Measurements from ENCODE around the gene KRT28. TPM values are rescaled to one million over a fixed set of nuclear protein-coding genes. Genes with fewer than 3 reads are reported as not detected.

The KRT28 gene
- total and polyA plus RNA-seq, 2 donors (not counting 3 experiments of a cell fraction or from before 2014, with no cell fraction given) = not detected

GRCh38 chr17:40830085-40830776 is 30.5 kb upstream of the KRT28 start:
- POLR2A ChIA-PET = no interaction called here
- Histone ChIP-seq H3K9me1 (replicated peaks; ENCODE audit: control insufficient read depth, extremely low read depth, insufficient read depth, low read length) (no peaks in the 10 kb centered on the region), H4K20me1 (replicated peaks; ENCODE audit: control insufficient read depth, extremely low read depth, insufficient read depth, low read length) (no peaks in the 10 kb centered on the region), H3K9ac (replicated peaks; ENCODE audit: extremely low read depth, insufficient read depth, low read length) (no peak overlapping the region), H3K27me3 (ENCODE audit: control insufficient read depth in 2 of 2, insufficient read depth in 2 of 2, low read length in 2 of 2) (no peaks in the 10 kb centered on the region), H2AFZ (ENCODE audit: low read depth, low read length) (no peak overlapping the region), H3K9me3 (replicated peaks; ENCODE audit: control insufficient read depth, insufficient read depth, low read length) (no peaks in the 10 kb centered on the region), H3K4me2 (ENCODE audit: insufficient read depth, low read length) (no peak overlapping the region), H3K36me3 (ENCODE audit: control insufficient read depth in 2 of 2, extremely low read depth in 1 of 2, insufficient read depth in 2 of 2, low read length in 2 of 2) (no peaks in the 10 kb centered on the region), H3K79me2 (ENCODE audit: control insufficient read depth, insufficient read depth, low read length) (no peaks in the 10 kb centered on the region), H3K4me3 (replicated peaks in 1 of 3; ENCODE audit: insufficient read depth in 1 of 3, low read depth in 1 of 3, low read length in 3 of 3) (no peak overlapping the region), H3K4me1 (ENCODE audit: control insufficient read depth, extremely low read depth, insufficient read depth, low read length) (no peaks in the 10 kb centered on the region), H3K27ac (ENCODE audit: insufficient read depth, low read depth, low read length) (no peak overlapping the region)
- intact Hi-C loops (cut with micrococcal nuclease) (no loop called here), dilution Hi-C loops (cut with MboI; ENCODE audit: extremely low pct_ligation_motif_present, low sequenced_read_pairs) (no loop called here)
- FAIRE-seq (no peak), DNase-seq (ENCODE audit: low read depth, low spot score) (no peak)
- BruUV-seq (replicated peaks) = no TSS peak
- CTCF ChIA-PET = no interaction called here
- no peak for TF ChIP-seq JUN (IDR thresholded peaks at IDR 0.05; ENCODE audit: borderline replicate concordance, insufficient read depth, insufficient read length, low read depth)
- no peak for TF ChIP-seq POLR2AphosphoS5 (IDR thresholded peaks at IDR 0.05; ENCODE audit: insufficient read depth, low read depth, low read length)
- TF ChIP-seq, protein P1, sequence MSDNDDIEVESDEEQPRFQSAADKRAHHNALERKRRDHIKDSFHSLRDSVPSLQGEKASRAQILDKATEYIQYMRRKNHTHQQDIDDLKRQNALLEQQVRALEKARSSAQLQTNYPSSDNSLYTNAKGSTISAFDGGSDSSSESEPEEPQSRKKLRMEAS (IDR thresholded peaks at IDR 0.05; ENCODE audit: insufficient read depth, insufficient read length) = no peak
- no peak for TF ChIP-seq EZH2 (IDR thresholded peaks at IDR 0.05; ENCODE audit: borderline replicate concordance, low read depth, low read length, severe bottlenecking)
- TF ChIP-seq FOS (IDR thresholded peaks at IDR 0.05; ENCODE audit: borderline replicate concordance, insufficient read depth, low read length) = no peak
- TF ChIP-seq MYC (IDR thresholded peaks at IDR 0.05; ENCODE audit: low read depth, low read length) = no peak
- TF ChIP-seq POLR2A (IDR thresholded peaks at IDR 0.05; ENCODE audit: low read depth, low read length) = no peak
- TF ChIP-seq GATA2 (IDR thresholded peaks at IDR 0.05; ENCODE audit: insufficient read depth, insufficient read length, low read depth, low read length) = no peak
- no peak for TF ChIP-seq CTCF (IDR thresholded peaks at IDR 0.05; ENCODE audit: extremely low read depth in 1 of 2, insufficient read depth in 1 of 2, low read depth in 1 of 2, low read length in 2 of 2)

Measured in endothelial cell of umbilical vein (primary cell).